PC-3 (cell line): Measurements from ENCODE around the gene CNTNAP2. TPM values are rescaled to one million over a fixed set of nuclear protein-coding genes. Genes with fewer than 3 reads are reported as not detected.

Source experiments
- ATAC-seq: fragments of 200-7000 bp; cut with Tn5 transposase; 2 replicates; pipeline ENCODE4 v1.9.1; 2020; ENCODE audit warnings: mild to moderate bottlenecking, moderate library complexity
- BruUV-seq: library from RNA; stranded (reverse); fragments of 400-500 nt; replicated peaks from 2 replicates; lab custom pipeline; 2021; lab: Mats Ljungman, UMichigan
- CTCF ChIA-PET: fragments of 300-600 bp; sonication (Branson Sonifier 250); formaldehyde crosslinking; loops from one replicate; lab custom pipeline; 2022; ENCODE audit warnings: antibody characterized with exemption; lab: Charles Lee
- POLR2A ChIA-PET: fragments of 300-600 bp; sonication (Branson Sonifier 250); formaldehyde crosslinking; loops from one replicate; lab custom pipeline; 2022; ENCODE audit warnings: antibody characterized with exemption; ENCODE audit not compliant: unreplicated experiment; lab: Charles Lee
- DNase-seq: peaks from one replicate; pipeline ENCODE4 v3.0.0-alpha.2; 2015
- H2AFZ ChIP-seq: fragments of 300-600 bp; sonication (generic); 2 replicates; pipeline ENCODE4 v1.6.0; 2016; ENCODE audit warnings: antibody characterized with exemption, low read length
- H3F3A ChIP-seq: fragments of 300-600 bp; sonication (generic); one replicate; pipeline ENCODE4 v1.6.0; 2017; ENCODE audit warnings: antibody characterized with exemption, low read length, control low read depth, mild to moderate bottlenecking; ENCODE audit not compliant: unreplicated experiment
- H3K27ac ChIP-seq: fragments of 300-600 bp; sonication (generic); 2 replicates; pipeline ENCODE4 v1.5.1; 2016; ENCODE audit warnings: mild to moderate bottlenecking, low read length
- H3K27me3 ChIP-seq: fragments of 300-600 bp; sonication (generic); 2 replicates; pipeline ENCODE4 v1.6.1; 2016; ENCODE audit warnings: low read length, mixed read lengths
- H3K36me3 ChIP-seq: fragments of 300-600 bp; sonication (generic); 2 replicates; pipeline ENCODE4 v1.6.1; 2016; ENCODE audit warnings: low read depth, mixed run types, low read length, mixed read lengths
- H3K4me1 ChIP-seq: fragments of 300-600 bp; sonication (generic); 2 replicates; pipeline ENCODE4 v1.5.1; 2016; ENCODE audit warnings: low read length; ENCODE audit not compliant: insufficient read depth
- H3K4me2 ChIP-seq: fragments of 300-600 bp; sonication (generic); 2 replicates; pipeline ENCODE4 v1.6.0; 2016; ENCODE audit warnings: low read length
- H3K4me3 ChIP-seq: fragments of 300-600 bp; sonication (generic); 2 replicates; pipeline ENCODE4 v1.5.1; 2016; ENCODE audit warnings: mild to moderate bottlenecking, low read length, mixed read lengths
- H3K79me2 ChIP-seq: fragments of 300-600 bp; sonication (generic); 2 replicates; pipeline ENCODE4 v1.6.1; 2017; ENCODE audit warnings: low read length, mixed read lengths
- H3K9ac ChIP-seq: fragments of 300-600 bp; sonication (generic); 2 replicates; pipeline ENCODE4 v1.6.0; 2016; ENCODE audit warnings: mild to moderate bottlenecking, low read length
- H3K9me2 ChIP-seq: fragments of 300-600 bp; sonication (generic); replicated peaks from 2 replicates; pipeline ENCODE4 v1.6.1; 2016; ENCODE audit warnings: mixed run types, low read length, mixed read lengths
- H3K9me3 ChIP-seq: fragments of 300-600 bp; sonication (generic); 2 replicates; pipeline ENCODE4 v1.6.1; 2016; ENCODE audit warnings: low read length, mixed read lengths
- H4K20me1 ChIP-seq: fragments of 300-600 bp; sonication (generic); 2 replicates; pipeline ENCODE4 v1.6.1; 2016; ENCODE audit warnings: low read length, mixed read lengths
- CTCF ChIP-seq: fragments of 300-600 bp; sonication (generic); conservative IDR thresholded peaks from 2 replicates; pipeline ENCODE4 v1.5.1; 2017; ENCODE audit warnings: antibody characterized with exemption, low read depth, mild to moderate bottlenecking, low read length
- EZH2 ChIP-seq: fragments of 300-600 bp; sonication (generic); IDR thresholded peaks from one replicate; pipeline ENCODE4 v1.6.1; 2017; ENCODE audit warnings: antibody characterized with exemption, mild to moderate bottlenecking, low read length; ENCODE audit not compliant: unreplicated experiment
- EZH2phosphoT487 ChIP-seq: fragments of 300-600 bp; sonication (generic); IDR thresholded peaks from 2 replicates; pipeline ENCODE4 v1.6.1; 2018; ENCODE audit warnings: mild to moderate bottlenecking, antibody characterized with exemption, low read length, borderline replicate concordance
- intact Hi-C: fragments of 100-400 bp; cut with micrococcal nuclease; formaldehyde crosslinking; loops from 2 replicates; pipeline ENCODE4 v1.9.0; 2023
- total RNA-seq: library from RNA; depleted of rRNA; stranded (reverse); fragments of >200 nt; gene quantifications from 2 replicates; pipeline ENCODE4 v1.2.3, GENCODE V29; 2014

CNTNAP2 gene
- total RNA-seq, 1 experiment from 2014 or later, result 1.5 TPM

DNA sequence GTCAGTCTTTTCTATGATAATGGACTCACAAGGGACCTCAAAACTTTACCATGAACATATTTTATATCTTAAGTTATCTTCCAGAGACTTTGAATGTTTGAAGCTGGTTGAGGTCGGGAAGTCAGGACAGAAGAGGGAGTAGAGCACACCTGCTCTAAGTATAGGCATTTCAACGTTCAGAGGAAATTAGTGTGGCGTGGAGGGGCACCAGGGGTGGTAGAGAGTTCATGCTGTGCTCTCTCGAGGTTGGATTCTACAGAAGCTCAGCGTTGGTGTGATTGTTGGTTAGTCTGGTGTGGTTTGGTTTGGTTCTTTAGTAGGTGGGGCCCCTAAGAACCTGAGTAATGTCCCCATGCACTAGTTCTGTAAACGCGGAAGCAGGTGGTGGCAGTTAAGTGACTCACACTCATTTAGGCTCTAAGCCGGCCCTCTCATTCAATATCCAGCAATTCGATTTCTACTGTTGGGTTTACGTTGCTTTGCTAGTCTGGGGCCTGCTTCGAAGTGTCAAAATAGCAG is 19.8 kb downstream of the CNTNAP2 start:
- Histone ChIP-seq H3K4me3 (no peak overlapping the region), H3K4me2 (no peak overlapping the region), H3K79me2 (no peaks in the 10 kb centered on the region), H3K27ac (no peak overlapping the region), H3K4me1 (no peaks in the 10 kb centered on the region), H3K36me3 (no peaks in the 10 kb centered on the region), H3K9me2 (no peaks in the 10 kb centered on the region), H2AFZ (no peak overlapping the region), H3K9ac (no peak overlapping the region), H3K27me3 (no peaks in the 10 kb centered on the region), H4K20me1 (no peaks in the 10 kb centered on the region), H3K9me3 (no peaks in the 10 kb centered on the region), H3F3A (no peaks in the 10 kb centered on the region)
- ATAC-seq, result no peak
- POLR2A ChIA-PET, result no interaction called here
- intact Hi-C loops, result no loop called here
- CTCF ChIA-PET, result no interaction called here
- no peak for DNase-seq
- no TSS peak for BruUV-seq
- TF ChIP-seq EZH2 (no peak), CTCF (no peak), EZH2phosphoT487 (no peak)

DNA sequence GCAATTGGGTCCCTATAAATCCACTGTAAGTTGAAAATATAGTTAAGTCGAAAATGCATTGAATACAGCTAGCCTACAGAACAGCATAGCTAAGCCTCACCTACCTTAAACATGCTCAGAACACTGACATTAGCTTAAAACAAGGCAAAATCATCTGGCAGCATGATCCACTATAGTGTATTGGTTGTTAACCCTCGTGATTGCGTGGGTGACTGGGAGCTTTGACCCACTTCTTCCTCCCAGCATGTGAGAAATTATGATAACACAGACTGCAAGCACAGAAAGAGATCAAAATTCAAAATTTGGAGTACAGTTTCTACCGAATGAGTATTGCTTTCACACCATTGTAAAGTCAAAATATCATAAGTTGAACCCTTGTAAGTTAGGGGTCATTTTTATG is 22.3 kb downstream of the CNTNAP2 start:
- Histone ChIP-seq H3K9me2 (no peaks in the 10 kb centered on the region), H3K9ac (no peak overlapping the region), H3K4me2 (no peak overlapping the region), H3K27ac (no peak overlapping the region), H2AFZ (no peak overlapping the region), H3K4me3 (no peak overlapping the region), H3K36me3 (no peaks in the 10 kb centered on the region), H3K79me2 (no peaks in the 10 kb centered on the region), H3K4me1 (no peaks in the 10 kb centered on the region), H3F3A (no peaks in the 10 kb centered on the region), H3K9me3 (no peaks in the 10 kb centered on the region), H3K27me3 (no peaks in the 10 kb centered on the region), H4K20me1 (no peaks in the 10 kb centered on the region)
- intact Hi-C loops, result no loop called here
- no peak for ATAC-seq
- CTCF ChIA-PET, result no interaction called here
- no TSS peak for BruUV-seq
- POLR2A ChIA-PET, result no interaction called here
- no peak for DNase-seq
- no peak for TF ChIP-seq EZH2

- no peaks in the 10 kb centered on the region for H3K9me3 ChIP-seq
- peak overlapping the region; percentile 35 for H3K27ac ChIP-seq
- H2AFZ ChIP-seq, result no peak overlapping the region
- H3K36me3 ChIP-seq, result no peaks in the 10 kb centered on the region
- H3K9ac ChIP-seq, result no peak overlapping the region
- ATAC-seq (peak; percentile 72), DNase-seq (peak; percentile 32)
- ChIA-PET POLR2A (no interaction called here), CTCF (no interaction called here)
- BruUV-seq, result no TSS peak
- no peaks in the 10 kb centered on the region for H3K79me2 ChIP-seq
- TF ChIP-seq EZH2, result no peak
- no peak for TF ChIP-seq EZH2phosphoT487
- TF ChIP-seq CTCF, result no peak
- H3K4me3 ChIP-seq, result no peak overlapping the region
- H3F3A ChIP-seq, result no peaks in the 10 kb centered on the region
- no peaks in the 10 kb centered on the region for H4K20me1 ChIP-seq
- H3K4me1 ChIP-seq, result no peaks in the 10 kb centered on the region
- H3K27me3 ChIP-seq, result no peaks in the 10 kb centered on the region
- peak overlapping the region; percentile 50; the same call in 1 of the 2 replicates for H3K4me2 ChIP-seq
- intact Hi-C loops, result no loop called here
- no peaks in the 10 kb centered on the region for H3K9me2 ChIP-seq
These were observed 30.4 kb downstream of the CNTNAP2 start for GRCh38 chr7:146146831-146147486.
